Stimulated activated CD8-positive, alpha-beta memory T cell treated with anti-CD3 and anti-CD28 coated beads, Interleukin-2, amount 100 ng/mL, for 1 hour (primary cell): Measurements from ENCODE around the gene ZNF326.
A peak's percentile ranks its signal among the peaks of the same experiment; 100 is the strongest.

Source experiments
- DNase-seq, 2 donors: peaks; one replicate each; pipeline ENCODE4 v3.0.0-alpha.2; 2020; ENCODE audit warnings: low read depth in 2 of 2

Gene ZNF326

GRCh38 chr1:89994805-89995597, at the start of gene ZNF326:
Gene ZNF326 (plus strand): TSS chr1:89995110. CDS start chr1:89995258, 148 bp downstream.
- peak; percentile 86 to 87 for DNase-seq

GRCh38 chr1:89945852-89946476, 48.9 kb upstream of the ZNF326 start:
- DNase-seq, result no peak

- DNase-seq, result no peak
Observed at GRCh38 chr1:89946532-89946931, 48.4 kb upstream of the ZNF326 start.

GRCh38 chr1:89948722-89949345, 46.1 kb upstream of the ZNF326 start:
- DNase-seq, result no peak

GRCh38 chr1:89949991-89950624, 44.8 kb upstream of the ZNF326 start:
- DNase-seq, result no peak

- no peak for DNase-seq
Observed at GRCh38 chr1:89950703-89951102, 44.2 kb upstream of the ZNF326 start.

GRCh38 chr1:89951766-89952604, 42.9 kb upstream of the ZNF326 start:
- DNase-seq, result no peak

- DNase-seq, result no peak
Observed at GRCh38 chr1:89952605-89953130, 42.2 kb upstream of the ZNF326 start.

GRCh38 chr1:89953131-89953626, 41.7 kb upstream of the ZNF326 start:
- DNase-seq, result no peak

GRCh38 chr1:89953929-89954328, 41.0 kb upstream of the ZNF326 start:
- DNase-seq, result no peak

GRCh38 chr1:89954401-89954800, 40.5 kb upstream of the ZNF326 start:
- no peak for DNase-seq

GRCh38 chr1:89955311-89956205, 39.4 kb upstream of the ZNF326 start:
- no peak for DNase-seq

GRCh38 chr1:89957107-89957506, 37.8 kb upstream of the ZNF326 start:
- no peak for DNase-seq

GRCh38 chr1:89958851-89959654, 35.9 kb upstream of the ZNF326 start:
- DNase-seq, result no peak

- no peak for DNase-seq
Observed at GRCh38 chr1:89959719-89960118, 35.2 kb upstream of the ZNF326 start.

GRCh38 chr1:89962024-89962741, 32.7 kb upstream of the ZNF326 start:
- no peak for DNase-seq

GRCh38 chr1:89962742-89963075, 32.2 kb upstream of the ZNF326 start:
- no peak for DNase-seq

- DNase-seq, result no peak
Observed at GRCh38 chr1:89965193-89965768, 29.6 kb upstream of the ZNF326 start.
